D341Med (cell line): ENCODE results near the gene LUC7L2.
A peak's percentile ranks its signal among the peaks of the same experiment; 100 is the strongest.
"Not testable (repeated sequence)": the region's sequence is repeated elsewhere in the genome, so short reads cannot be mapped to it uniquely, and the experiment has no call there.

ENCODE experiments used
- DNase-seq: peaks from one replicate; pipeline ENCODE4 v3.0.0; 2012; ENCODE audit warnings: low spot score

Gene LUC7L2

DNA sequence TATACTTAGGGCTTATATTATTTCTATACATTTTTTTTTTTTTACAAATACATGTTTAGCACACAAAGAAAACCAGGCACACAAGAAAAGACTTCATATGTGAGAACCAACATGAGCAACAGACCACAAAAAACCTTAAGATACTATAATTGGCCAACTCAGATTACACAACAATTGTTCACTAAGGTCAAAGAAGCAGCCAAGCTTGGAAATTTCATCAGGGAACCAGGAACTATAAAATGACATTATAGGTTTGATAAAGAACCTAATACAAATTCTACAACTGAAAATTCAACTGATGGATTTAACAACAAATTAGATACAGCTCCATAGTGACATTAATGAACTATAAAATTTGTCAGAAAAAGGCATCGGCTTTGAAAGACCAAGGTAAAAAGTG is 4.4 kb upstream of the LUC7L2 start:
- DNase-seq, result no peak

DNA sequence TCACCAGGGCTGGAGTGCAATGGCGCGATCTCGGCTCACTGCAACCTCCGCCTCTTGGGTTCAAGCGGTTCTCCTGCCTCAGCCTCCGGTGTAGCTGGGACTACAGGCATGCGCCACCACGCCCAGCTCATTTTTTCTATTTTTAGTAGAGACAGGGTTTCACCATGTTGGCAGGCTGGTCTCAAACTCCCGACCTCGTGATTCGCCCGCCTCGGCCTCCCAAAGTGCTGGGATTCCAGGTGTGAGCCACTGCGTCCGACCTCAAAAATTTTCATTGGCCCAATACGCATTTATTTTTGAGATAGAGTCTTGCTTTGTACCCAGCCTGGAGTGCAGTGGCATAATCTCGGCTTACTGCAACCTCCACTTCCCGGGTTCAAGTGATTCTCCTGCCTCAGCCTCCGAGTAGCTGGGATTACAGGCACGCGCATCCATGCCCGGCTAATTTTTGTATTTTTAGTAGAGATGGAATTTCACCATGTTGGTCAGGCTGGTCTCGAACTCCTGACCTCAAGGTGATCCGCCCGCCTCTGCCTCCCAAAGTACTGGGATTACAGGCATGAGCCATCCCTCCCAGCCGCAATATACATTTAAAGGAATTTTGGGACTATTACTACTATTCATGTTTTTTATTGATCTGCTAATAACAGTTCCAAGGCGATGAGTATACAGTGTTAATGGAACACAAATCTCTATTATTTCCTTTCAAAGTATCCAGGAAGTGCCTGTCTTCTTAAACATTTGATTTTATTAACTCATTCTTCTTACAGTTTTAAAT is 1.8 kb upstream of the LUC7L2 start:
- DNase-seq, result not testable (repeated sequence)

DNA sequence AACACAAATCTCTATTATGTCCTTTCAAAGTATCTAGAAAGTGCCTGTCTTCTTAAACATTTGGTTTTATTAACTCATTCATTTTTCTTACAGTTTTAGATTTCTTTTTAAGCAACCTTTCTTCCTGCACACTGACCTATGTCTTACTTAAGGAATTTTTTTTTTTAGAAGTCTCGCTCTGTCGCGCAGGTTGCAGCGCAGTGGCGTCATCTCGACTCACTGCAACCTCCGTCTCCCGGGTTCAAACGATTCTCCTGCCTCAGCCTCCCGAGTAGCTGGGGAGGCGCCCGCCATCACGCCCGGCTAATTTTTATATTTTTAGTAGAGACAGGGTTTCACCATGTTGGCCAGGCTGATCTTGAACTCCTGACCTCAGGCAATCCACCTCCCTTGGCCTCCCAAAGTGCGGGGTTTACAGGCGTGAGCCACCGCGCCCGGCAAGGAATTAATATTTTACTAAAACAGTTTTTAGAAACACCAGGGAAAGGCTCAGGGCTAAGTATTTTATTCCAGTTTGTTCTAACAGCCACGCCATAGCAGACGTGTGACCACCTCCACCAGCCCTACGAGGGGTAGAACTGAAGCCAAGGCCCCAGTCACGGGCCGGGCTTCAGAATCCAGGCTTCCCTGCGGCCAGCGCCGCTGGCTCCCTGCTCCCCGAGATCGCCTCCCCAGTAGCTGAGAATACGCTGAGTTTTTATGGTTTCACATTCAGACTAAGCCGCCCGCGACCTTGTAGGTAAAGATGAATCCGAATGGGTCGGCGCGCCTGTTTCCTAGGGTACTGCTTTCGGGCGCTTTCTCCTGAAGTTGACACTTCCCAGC is 941 bp upstream of the LUC7L2 start:
- DNase-seq, result peak; percentile 57

DNA sequence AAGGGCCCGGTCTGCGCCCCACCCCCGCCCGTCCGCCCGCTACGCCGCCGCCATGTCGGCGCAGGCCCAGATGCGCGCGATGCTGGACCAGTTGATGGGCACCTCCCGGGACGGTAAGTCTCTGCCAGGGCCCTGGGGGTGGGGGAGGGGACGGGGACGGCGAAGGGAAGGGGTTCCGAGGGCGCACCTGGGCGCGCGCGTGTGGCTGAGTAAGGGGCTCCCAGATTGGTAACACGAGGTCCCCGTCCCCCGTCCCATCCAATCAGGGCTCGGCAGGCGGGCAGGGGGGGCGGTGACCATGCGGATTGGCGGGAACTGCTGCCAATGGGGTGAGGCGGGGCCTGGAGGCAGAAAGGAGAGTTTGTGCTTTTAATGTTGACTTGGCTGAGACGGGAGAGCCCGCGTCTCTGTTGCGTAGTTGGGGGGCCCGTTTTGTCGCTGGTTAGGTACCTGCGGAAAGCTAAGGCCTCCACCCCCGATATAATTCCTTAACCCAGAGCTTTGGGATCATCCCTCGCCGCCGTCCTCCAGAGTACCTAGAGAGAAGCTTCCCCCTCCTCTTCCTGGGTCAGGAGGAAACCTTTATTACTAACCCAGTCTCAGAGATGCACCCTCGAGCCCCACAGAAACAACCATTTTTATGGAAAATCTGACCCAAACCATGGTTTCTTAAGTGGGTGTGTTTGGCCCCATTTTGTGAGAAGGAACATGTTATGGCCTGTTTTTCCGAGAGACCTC is 685 bp downstream of the LUC7L2 start:
- peak; percentile 97 for DNase-seq

DNA sequence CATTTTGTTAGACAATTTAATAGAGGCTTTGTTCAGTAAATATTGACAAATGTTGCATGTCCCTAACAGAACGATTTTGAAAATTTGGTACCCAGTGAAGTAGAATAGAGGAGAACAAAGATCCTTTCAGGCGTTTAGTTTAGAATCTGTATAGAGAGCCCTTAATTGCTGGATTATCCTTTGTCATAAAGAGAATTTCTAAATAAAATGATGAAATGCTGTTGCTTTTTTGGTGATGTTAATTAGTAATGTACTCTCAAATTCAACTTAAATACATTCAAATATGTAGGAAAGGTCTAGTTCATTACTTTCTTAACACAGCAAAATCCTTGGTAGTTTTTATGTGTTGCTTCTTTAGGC is 1.2 kb downstream of the LUC7L2 start:
- DNase-seq, result no peak

DNA sequence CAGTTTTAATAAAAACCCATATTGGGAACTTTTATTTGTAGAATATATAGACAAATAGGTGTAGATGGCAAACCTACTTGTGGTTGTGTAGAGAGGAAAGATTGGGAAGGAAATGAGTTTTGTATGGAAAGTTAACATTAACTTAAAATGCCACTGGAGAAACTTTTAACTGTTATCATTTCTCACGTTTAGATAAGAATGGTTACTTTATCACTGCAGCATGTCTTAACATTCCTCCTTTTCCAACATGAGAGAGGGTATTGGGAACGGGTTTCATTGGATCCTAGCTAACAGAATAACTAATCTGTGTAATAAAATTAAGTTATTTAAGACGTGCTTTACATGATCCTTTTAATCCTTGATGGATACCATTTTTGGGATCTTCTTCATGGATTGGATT is 1.8 kb downstream of the LUC7L2 start:
- no peak for DNase-seq

DNA sequence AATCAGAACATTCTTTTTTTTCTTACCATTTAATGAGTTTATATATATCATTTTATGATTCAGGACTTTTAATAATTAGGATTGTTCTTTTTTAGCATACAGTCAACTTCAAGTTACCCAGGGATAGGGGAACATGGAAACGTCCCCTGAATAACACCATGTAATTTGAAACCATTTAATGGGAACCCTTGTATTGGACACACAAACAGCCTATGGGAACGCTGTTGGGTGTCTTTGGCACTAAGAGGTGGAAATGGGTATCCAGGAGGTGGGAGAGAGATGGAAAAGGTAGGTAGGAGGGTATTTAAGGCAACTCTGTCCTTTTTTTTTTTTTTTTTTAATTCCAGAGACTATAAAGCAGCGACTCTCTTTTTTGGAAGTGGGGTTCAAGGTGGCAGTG is 2.6 kb downstream of the LUC7L2 start:
- DNase-seq, result no peak

DNA sequence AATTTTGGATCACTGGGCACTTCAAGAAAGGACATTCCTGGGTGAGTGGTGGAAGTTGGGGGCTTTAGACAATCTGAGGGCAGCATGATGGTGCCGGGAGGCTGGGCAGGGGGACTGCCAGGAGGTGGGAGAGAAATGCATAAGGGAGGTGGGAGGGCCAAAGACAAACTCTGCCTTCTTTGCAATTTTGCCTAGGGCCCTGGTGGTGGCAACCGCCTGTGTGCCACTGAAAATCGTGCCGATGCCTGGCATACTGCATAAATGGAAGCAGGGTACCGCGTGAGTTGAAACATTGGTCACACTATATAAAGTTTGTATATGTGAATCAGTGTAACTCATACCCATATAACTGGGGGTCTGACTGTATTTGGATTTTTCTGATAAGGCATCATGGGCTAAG is 3.3 kb downstream of the LUC7L2 start:
- no peak for DNase-seq

DNA sequence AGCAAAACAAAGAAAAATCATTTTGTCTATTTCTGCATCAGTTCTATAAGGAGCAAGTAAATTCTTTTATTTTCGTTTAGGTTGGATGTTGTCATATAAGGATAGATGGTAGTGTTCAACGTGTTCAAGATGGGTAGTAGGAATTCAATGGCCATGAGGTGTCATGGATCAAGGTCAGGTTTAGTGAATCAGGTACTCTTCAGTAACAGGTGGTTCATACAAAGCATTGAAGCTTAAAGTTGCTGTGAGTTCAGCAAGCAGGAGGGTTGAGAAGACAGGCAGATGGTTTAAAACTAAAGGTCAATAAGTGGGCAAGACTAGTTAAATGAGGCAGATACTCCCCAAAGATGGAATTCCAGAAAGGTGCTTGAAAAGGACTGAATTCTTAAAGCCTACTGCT is 5.6 kb downstream of the LUC7L2 start:
- DNase-seq, result no peak

DNA sequence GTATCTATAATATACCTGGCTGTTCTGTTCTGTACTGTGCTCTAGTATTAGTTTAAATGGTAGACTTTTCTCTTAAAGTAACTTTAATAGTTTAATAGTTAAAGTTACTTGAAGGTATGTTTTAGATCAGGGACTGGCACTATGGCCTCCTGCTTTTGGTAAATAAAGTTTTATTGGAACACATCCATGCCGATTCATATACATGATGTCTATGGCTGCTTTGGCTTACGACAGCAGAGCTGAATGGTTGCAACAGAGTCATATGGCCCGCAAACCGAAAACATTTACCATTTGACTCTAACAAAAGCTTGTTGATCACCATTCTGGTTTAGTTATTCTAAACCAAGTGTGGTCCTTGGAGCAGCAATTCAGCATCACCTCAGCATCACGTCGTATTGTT is 6.7 kb downstream of the LUC7L2 start:
- DNase-seq, result no peak

DNA sequence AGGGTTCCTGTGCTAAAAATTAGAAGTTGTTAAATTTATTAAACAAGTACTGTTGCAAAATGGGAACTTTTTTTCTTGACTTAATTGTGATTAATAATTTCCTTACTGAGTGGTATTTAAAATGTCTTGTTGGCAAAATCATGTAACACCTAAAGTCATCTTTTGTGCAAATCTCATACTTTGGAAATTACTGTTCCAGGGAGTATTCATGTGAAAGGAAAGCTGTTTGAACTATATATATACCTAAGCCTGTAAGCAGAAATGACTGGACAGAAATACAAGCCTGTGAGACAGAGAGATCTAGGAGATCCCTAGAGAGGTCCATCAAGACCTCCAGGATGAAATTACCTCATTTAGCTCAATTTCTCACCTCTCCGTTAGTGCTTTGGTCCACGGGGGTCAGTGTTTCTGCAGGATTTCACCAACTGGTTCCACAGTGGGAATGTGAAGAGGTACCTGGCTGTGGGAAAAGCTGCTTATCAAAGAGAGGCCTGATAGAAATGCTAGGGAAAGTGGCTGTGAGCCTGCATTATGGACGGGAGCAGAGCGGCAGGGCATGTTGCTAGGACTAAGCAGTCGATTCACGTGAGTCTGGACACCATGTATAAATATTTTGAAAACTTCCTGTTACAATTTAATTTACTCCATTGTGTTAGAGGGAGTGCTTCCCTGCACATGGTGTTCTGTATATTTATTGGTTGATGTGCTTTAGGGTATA is 7.9 kb downstream of the LUC7L2 start:
- no peak for DNase-seq

DNA sequence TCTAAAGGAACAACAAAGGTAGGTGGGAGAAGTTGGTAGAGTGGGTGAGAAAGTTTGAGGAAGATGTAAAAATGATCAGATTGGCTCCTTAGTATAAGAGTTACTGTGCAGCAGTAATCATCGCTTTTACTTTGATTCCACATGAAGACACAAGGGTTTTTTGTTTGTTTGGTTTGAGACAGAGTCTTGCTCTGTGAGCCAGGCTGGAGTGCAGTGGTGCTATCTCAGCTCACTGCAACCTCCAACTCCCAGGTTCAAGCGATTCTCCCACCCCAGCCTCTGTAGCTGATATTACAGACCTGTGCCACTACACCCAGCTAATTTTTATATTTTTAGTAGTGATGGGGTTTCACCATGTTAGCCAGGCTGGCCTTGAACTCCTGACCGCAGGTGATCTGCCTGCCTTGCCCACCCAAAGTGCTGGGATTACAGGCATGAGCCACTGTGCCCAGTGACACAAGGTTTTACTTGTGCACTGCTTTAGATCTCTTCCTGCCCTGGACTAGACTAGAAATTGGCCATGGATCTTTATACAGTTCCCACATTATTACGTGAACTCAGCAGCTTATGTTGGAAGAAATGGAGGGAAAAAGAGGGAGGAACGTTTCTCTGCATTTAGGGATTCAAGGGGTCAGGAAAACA is 10.7 kb downstream of the LUC7L2 start:
- no peak for DNase-seq

DNA sequence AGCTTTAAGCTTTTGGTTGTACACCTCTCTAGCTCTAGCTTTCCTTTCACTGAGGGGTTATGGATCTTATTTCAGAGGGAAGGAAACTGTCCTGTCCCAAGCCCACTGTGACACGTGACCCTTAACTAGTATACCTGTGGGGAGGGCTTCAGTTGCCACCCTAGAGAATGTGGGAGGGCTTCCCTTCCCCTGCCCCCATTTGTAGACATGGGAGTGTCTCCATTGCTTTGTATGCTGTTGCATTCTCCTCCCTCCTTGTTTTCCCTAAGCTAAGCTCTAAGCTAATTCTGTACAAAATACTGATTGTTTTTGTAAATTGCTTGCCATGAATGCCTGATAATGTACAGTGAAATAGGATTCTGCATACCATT is 11.2 kb downstream of the LUC7L2 start:
- DNase-seq, result no peak

DNA sequence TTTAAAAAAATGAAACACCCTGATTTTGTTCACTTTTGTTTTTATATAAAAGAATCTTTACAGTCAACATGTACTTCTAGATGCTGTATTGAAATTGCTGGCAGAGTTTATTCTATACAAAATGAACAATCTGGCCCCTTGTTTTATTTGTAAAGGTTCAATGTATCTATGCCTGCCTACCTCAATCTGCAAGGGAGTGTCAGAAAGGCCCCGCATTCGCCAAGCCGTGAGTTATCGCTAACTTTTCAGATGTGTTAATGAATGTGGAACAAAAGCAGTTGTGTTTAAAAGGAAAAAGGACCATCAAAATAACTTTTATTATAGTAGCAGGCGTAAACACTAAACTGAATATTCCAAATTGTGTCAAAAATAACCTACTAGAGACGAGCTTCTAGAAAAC is 14.6 kb downstream of the LUC7L2 start:
- DNase-seq, result no peak

DNA sequence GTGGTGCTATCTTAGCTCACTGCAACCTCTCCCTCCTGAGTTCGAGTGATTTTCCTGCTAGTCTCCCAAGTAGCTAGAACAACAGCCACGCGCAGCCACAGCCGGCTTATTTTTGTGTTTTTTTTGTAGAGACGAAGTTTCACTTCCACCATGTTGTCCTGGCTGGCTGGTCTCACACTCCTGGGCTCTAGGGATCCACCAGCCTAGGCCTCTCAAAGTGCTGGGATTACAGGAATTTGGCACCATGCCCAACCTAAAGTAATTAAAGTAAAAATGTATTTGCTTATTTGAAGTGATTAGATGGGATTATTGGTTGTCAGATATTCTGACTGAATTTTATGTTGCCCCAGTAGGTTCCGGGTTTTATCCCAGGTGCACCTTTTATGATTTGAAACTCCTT is 22.7 kb downstream of the LUC7L2 start:
- DNase-seq, result peak; percentile 67

DNA sequence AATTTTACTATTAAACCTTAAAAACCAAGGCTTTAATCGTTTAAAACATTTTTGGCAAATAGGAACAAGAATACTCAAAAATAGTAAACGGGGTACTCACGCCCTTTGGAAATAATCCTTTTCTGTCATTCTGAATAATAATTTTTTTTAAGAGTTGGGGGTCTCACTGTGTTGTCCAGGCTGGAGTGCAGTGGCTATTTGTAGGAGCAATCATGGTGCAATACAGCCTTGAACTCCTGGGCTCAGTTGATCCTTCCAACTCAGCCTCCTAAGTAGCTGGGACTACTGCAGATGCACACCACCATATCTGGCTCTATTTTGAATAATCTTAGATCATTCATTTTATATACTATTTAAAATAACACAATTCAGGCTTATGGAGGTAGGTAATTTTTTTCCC is 24.9 kb downstream of the LUC7L2 start:
- no peak for DNase-seq

DNA sequence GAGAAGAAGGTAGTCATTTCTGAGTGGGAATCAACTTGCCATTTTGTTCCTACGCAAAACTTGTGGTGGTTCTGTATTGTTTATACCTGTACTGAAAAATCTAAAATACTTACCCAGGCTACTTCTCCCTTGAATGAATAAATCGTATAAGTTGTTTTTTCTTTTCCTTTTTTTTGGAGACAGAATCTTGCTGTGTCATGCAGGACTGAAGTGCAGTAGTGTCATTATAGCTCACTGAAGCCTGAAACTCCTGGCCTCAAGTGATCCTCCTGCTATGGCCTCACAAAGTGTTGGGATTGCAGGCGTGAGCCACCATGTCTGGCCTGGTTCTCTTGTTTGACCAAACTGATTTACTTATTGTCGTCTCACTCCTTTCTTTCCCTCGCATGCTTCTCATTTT is 27.9 kb downstream of the LUC7L2 start:
- DNase-seq, result no peak

DNA sequence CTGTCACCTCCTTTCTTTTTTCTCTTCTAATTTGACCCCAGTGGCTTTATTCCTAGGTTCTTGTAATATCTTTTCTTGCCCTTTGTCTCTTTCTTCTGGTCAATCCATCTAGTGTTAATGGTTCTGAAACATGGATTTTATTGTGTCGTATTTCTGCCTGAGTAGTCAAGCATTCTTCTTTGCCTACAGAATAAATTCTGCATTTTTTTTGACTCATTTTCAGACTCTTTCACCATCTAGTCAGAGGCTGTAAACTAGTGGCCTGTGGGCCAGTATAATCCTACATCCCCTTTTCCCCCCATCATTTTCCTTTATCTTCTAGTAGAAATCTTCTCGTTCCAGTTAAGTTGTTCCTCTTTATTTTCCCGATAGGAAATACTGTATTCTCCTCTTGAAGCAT is 29.4 kb downstream of the LUC7L2 start:
- no peak for DNase-seq

DNA sequence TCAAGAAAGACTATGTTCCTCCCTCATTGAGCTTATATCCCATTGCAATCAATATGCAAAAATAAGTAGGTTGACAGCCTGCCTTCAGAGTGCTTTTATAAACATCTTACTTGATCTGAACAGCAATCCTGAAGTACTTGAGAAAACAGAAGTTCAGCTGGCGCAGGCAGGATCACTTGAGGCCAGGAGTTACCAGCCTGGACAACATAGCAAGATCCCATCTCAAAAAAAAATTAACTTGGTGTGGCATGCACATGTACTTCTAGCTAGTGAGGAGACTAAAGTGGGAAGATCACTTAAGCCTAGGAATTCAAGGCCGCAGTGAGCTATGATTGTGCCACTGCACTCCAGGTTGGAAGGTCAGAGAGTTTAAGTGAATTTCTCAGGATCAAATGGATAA is 30.1 kb downstream of the LUC7L2 start:
- no peak for DNase-seq

DNA sequence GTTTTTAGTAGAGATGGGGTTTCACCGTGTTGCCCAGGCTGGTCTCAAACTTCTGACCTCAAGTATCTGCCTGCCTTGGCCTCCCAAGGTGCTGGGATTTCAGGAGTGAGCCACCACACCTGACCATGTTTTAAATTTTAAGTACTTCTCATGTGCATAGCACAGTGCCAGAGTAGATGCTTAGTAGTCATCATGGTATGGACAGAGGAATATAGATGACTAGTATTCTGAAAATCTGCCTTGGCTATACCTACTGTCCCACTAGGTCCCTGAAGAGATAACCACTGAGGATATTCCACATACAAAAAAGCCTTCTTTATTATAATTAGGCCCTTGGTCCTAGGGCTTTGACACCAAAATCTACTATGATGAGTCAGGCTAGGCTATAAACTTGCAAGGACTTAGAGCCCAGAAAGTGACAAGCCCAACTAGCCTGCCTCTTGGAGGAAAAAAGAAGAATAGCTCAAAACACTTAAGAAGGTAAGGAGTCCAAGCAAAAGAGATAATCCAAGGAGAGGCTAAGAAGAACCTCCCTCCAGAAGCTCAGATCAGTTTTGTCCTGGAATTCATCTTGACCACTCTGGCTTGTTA is 34.0 kb downstream of the LUC7L2 start:
- no peak for DNase-seq

DNA sequence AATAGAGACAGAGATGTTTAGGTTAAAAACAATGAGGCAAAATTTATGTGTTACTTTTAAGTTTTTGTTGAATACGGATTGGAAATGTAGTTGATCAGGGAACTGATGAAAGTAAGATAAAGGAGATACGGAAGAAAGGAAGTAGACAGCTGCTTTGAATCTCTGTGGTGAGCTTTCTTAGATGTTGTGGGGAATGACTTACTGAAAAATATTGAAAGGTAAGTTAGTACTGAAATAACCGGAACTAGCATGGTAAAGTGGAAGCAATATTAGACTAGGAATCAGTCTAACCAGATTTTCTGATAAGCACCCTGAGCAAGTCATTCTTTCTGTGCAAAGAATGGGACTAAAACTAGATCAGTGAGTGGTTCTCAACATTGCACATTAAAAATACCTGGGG is 34.8 kb downstream of the LUC7L2 start:
- no peak for DNase-seq
